GM18861 (cell line): ENCODE results near the gene GSK3A.
A peak's percentile ranks its signal among the peaks of the same experiment; 100 is the strongest.

Source experiments
- ATAC-seq: cut with Tn5 transposase; IDR thresholded peaks from one replicate; pipeline ENCODE4 v1.9.1; 2021; ENCODE audit not compliant: unreplicated experiment

GSK3A gene

DNA sequence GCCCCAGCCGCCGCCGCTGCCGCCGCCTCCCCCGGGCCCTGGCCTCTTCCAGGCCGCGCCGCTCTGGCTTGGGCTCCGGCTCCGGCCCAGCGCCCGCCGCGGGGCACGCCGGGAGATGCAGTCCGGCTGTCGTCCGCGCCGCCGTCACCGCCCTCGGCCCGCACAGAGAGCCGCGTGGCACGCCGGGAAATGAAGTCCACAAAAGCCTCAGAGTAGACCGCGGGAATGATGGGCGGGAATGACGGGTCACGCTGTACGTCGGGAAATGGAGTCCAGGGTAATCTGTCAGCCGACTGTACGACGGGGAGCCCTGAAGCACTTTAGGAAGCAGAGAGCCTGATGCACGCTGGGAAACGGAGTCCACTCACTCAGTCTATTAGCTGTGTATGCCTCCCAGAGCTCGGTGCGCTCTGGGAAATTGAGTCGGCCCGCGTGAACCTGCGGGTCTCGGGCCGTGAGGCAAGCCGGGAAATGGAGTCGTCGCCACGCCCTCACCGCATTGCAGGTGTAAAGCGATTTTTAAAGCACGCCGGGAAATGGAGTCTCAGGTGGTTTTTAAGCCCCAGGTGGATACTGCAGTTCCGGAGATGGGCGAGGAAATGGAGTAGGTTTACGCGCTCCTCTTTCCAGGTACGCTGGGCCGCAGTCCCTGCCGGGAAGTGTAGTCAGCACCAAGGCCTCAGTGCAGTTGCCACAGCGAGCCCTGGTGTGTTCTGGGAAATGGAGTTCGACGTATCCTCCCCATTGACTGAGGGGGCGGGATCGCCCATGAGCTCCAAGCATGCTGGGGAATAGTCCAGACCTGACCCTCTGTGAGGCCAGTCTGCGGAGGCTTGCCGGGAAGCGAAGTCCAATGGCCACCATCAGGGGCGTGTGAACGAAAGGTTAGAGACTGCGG is at the start of gene GSK3A:
TSS of gene GSK3A (minus strand) at position 91 of the 898 bp plus-strand sequence. CDS start 137 bp downstream, outside the sequence.
- peak; percentile 58 for ATAC-seq

DNA sequence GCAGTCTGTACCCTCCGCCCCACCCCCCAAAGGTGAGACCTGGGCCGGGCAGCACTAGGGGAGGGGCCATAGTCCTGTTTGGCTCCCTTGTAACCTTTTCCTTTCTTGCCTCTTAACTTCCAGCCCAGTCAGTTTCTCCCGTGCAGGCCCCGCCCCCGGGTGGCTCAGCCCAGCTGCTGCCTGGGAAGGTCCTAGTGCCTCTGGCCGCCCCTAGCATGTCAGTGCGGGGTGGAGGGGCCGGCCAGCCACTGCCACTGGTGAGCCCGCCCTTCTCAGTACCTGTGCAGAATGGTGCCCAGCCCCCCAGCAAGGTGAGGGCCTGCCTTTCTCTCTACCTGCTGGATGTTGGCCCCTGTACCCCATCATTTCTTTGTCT is 49.0 kb upstream of the GSK3A start:
- no peak for ATAC-seq

DNA sequence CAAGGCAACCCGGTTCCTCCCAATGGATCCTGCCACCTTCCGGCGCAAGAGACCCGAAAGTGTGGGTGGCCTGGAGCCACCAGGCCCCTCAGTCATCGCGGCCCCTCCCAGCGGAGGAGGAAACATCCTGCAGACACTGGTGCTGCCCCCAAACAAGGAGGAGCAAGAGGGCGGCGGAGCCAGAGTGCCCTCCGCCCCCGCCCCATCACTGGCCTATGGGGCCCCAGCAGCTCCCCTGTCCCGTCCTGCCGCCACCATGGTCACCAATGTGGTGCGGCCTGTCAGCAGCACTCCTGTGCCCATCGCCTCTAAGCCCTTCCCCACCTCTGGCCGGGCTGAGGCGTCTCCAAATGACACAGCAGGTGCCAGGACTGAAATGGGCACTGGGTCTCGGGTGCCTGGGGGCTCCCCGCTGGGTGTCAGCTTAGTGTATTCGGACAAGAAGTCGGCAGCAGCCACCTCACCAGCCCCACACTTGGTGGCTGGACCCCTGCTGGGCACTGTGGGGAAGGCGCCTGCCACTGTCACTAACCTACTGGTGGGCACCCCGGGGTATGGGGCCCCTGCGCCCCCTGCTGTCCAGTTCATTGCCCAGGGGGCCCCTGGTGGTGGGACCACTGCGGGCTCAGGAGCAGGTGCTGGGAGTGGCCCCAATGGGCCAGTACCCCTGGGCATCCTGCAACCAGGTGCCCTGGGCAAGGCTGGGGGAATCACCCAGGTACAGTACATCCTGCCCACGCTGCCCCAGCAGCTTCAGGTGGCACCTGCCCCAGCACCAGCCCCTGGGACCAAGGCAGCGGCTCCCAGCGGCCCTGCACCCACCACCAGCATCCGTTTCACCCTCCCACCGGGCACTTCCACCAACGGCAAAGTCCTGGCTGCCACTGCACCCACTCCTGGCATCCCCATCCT is 48.4 kb upstream of the GSK3A start:
- ATAC-seq = no peak

DNA sequence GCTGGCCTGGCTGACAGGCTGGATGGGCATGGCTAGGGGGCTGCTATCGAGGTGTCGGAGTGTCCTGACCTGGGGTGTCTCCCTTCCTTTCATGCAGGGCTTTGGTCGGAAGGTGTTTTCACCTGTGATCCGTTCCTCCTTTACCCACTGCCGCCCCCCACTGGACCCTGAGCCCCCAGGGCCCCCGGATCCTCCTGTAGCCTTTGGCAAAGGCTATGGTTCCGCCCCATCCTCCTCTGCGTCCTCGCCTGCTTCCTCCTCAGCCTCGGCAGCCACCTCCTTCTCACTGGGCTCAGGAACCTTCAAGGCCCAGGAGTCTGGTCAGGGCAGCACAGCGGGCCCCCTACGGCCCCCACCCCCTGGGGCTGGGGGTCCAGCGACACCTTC is 47.7 kb upstream of the GSK3A start:
- no peak for ATAC-seq

DNA sequence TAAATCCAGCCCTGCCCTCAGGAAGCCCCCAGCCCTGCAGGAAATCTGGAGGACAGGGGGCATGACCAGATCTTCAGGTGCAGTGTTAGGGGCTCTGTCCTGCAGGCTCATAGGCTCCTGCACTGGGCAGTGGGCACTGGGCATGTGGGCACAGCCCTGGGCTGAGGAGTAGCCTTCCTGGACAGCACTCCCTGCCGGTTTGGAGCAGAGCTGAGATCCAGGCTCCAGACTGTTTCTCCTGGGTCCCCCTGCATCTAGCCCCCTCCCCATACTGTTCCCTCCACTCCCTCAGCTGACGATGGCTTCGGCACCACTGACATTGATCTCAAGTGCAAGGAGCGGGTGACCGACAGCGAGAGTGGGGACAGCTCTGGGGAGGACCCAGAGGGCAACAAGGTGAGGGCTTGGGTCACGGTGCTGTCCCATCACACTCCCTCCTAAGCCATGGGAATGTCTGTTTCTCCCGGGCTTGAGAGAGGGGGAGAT is 47.2 kb upstream of the GSK3A start:
- no peak for ATAC-seq

DNA sequence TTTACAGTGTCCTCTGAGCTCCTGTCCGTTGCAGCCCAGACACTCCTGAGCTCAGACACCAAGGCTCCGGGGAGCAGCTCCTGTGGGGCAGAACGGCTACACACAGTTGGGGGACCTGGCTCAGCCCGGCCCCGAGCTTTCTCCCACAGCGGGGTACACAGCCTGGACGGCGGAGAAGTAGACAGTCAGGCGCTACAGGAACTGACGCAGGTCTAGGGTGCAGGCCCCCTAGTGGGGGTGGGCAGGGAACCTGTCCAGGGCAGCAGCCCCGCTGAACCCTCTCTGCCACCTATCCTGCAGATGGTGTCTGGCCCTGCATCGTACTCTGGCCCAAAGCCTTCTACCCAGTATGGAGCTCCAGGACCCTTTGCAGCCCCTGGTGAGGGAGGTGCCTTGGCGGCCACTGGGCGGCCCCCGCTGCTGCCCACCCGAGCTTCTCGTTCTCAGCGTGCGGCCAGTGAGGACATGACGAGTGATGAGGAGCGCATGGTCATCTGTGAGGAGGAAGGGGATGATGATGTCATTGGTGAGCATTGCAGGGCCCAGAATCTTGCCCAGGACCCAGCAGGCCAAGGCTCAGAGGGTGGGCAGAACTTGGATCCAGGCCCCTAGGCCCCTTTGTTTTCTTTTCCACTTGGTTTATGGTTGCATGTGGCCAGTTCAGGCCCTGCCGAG is 46.6 kb upstream of the GSK3A start:
- no peak for ATAC-seq

DNA sequence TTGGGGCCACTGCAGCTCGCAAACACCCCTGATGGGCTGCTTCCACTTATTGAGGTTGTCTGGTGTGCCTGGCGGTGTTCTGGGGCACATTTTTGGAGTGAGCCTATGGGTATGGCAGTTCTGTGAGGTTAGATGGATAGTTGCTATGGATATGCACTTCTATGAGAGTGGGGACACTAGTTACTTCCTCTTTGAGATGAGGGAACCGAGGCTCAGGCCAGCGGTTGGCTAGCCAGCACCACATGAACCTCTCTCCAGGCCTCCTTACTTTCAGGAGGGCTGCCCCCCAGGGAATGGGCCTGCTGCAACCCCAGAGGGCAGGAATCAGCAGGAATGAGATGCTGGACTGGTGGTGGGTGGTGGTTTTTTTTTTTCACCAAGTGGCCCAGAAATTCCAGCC is 46.0 kb upstream of the GSK3A start:
- ATAC-seq = no peak

DNA sequence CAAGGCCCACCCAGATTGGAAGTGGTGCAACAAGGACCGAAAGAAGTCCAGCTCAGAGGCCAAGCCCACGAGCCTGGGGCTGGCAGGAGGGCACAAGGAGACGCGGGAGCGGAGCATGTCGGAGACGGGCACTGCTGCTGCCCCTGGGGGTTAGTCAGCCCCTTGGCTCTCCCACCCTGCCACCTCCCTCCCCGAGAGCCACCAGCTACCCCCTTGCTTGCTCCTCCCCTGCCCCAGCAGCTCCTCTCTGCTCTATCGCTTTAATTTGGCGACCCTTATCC is 45.4 kb upstream of the GSK3A start:
- no peak for ATAC-seq

DNA sequence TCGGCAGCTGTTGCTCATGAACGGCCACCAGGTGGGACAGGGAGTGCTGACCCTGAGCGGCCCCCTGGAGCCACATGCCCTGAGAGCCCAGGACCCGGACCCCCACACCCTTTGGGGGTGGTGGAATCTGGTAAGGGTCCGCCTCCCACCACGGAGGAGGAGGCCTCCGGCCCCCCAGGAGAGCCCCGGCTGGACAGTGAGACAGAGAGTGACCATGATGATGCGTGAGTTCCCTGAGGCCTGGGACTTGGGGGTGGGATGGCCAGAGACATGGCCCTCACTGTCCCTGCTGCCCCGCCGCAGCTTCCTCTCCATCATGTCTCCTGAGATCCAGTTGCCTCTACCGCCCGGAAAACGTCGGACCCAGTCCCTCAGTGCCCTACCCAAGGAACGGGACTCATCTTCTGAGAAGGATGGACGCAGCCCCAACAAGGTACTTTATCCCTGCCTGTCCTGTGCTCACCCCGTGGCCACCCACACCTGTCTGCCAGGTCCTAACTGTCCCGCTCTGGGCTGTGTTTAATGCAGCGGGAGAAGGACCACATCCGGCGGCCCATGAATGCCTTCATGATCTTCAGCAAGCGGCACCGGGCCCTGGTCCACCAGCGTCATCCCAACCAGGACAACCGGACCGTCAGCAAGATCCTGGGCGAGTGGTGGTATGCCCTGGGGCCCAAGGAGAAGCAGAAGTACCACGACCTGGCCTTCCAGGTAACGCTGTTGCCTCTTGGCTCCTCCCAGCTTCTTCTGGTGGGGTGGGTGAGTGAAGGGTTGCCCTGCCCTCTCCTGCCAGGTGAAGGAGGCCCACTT is 44.8 kb upstream of the GSK3A start:
- ATAC-seq = no peak

DNA sequence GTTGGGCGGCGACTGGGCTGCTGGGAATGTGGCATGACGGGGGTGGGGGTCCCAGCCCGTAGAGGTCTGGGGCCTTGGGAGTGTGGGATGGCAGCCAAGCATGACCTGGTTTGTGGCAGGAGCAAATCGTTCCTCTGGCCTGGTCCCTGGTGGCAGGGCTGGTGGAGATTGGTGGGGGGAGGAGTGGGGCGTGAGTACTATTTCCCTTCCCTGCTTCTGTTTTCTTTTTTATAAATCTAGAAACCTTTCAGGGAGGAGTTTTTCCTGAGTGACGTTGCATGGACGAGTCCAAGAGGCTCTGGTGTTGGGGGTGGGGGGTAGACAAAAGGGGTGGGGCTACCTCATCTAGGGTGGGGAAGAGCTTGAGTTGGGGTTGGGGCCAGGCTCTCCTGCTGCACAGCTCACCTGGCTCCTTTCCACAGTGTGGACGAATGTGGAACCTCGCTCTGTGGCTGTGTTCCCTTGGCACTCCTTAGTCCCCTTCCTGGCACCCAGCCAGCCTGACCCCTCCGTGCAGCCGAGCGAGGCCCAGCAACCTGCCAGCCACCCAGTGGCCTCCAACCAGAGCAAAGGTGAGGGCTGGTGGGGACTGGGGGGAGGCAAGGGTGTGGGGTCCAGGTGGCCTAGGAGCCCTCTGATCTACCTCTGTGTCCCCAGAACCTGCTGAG is 44.1 kb upstream of the GSK3A start:
- ATAC-seq = no peak

DNA sequence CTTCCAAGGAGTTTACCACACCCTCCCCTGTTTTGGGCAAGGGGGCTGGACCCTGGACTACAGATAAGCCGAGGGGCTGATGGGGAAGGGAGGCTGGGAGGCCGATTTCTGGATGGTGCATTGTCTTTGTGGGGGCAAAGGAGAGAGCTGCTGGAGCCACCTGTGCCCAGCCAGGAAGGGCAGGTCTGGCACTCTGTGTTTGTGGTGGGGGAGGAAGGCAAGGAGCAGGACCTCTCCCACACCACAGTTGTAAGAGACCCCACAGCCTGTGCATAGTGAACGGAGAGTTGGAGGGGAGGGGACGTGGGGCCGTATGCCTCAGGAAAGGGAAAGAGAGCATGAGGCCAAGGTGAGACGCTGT is 43.6 kb upstream of the GSK3A start:
- ATAC-seq = no peak

DNA sequence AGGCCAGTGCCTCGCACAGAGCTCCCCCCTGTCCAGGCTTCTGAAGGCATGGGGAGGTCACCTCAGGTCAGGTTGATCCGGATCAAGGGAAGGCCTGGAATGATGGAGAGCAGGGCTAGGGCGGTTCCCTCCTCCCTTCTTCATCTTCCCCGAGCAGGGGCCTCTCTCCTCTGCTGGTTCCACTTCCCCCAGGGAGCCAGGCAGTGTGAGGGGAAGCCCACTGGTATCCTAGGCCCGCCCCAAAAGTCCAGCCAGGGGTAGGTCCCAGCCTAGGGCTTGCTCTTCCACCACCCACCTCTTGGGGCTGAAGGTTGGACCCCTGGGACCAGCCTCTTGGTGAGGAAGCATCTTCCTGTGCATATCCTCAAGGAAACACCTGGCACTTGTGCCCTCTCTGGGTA is 43.1 kb upstream of the GSK3A start:
- no peak for ATAC-seq

DNA sequence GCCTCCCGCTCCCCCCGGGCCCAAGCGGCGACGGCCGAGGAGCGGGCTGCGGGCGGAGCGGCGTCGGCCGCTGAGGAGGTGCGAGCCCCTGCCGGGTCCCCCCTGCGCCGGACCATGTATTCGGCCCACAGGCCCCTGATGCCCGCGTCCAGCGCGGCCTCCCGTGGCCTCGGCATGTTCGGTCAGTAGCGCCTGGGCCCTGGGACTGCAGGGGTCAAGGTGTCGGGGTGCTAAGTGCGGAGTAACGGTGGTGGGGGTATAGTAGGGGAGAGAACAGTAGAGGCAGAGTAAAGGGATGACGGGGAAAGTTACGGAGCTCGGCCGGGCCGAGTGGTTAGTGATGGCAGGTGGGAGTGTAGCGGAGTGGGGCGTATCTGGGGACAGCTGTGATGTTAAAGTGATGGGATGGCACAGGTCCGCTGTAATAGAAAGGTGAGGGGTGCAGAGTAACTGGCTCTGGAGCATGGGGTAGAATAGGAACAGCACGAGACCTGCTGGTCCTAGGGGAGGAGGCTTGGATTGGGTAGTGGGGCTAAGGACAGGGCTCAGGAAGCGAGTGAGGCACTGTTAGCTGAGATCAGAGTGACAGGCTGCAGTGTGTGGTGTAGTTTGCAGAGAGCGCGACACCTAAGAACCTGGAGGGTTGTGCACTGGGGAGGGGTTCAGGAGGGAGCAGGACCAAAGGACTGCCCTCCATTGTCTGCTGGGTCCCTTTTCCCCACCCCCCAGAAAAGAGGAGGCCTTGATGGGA is 42.4 kb upstream of the GSK3A start:
- ATAC-seq = no peak

DNA sequence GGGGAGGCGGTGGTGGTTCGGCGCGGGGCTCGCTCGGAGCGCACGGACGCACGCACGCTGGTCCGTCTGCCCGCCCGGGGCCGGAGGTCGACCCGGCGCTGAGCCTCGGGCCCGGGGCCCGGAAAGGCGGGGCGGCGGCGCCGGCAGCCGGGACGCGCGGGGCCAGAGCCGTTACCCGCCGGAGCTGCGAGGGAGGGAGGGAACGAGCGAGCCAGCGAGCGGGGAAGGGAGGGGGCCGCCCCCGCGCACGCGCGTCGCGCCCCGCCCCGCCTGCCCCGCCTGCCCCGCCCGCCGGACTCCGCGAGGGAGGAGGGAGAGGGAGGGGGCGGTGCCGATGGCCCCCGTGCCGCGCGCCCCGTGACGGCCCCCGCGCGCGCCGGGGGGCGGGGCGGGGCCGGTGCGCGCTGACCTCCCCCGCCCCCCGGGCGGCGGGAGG is 41.7 kb upstream of the GSK3A start:
- peak; percentile 17 for ATAC-seq

DNA sequence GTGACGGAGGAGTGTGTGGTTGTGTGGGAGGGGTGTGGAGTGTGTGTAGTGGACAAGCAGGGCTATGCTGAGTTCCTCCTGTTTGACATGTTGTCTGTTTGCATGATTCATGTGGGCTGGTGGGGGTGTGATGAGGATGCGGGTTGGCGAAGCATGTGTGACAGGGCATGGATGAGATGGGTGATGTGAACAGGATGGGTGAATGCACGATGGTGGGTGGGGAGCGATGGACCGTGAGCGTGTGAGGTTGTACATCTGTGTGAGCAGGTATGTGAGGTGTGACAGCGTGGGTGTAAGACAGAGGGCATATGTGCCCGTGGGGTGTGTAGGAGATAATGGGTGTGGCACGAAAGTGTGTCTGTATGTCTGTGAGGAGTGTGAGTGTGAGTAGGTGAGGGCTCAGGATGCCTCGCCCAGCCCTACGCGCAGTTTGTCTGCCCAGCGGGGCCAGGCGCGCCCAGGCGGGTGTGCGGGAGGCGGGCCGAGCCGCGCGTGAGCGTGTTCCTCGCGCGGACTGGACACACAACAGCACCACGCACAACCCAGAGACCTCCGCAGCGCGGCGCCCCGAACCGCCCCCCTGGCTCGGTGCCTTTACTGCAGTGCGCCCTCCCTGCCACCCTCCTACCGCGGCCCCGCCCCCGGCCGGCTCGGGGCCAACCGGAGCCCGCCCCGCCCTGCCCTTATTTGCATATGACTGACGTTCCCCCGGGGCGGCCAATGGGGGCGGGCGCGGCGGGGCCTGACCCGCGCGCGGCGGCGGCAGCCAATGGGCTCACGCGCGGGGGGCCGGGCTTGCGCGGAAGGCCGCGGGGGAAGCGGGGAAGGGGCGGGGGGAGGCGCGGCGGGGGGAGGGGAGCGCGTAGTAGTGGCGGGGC is 41.0 kb upstream of the GSK3A start:
- peak; percentile 45 for ATAC-seq

DNA sequence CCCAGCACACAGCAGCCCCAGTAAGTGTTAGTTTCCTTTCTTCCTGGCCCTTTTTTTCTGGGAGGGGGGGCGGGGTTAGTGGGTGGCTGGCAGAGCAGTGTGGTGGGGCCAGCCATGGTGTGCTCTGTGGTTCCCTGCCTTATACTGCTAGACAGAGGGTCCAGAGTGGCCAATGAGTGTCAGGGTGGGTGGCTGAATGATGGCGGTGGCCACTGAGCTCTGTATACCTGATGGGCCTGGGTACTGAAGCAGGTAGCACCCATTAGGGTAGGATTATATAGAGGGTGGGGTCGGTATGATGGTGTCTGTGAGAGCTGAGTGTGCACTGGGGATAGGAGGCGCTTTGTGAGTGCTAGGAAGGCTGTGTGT is 40.4 kb upstream of the GSK3A start:
- ATAC-seq = no peak

DNA sequence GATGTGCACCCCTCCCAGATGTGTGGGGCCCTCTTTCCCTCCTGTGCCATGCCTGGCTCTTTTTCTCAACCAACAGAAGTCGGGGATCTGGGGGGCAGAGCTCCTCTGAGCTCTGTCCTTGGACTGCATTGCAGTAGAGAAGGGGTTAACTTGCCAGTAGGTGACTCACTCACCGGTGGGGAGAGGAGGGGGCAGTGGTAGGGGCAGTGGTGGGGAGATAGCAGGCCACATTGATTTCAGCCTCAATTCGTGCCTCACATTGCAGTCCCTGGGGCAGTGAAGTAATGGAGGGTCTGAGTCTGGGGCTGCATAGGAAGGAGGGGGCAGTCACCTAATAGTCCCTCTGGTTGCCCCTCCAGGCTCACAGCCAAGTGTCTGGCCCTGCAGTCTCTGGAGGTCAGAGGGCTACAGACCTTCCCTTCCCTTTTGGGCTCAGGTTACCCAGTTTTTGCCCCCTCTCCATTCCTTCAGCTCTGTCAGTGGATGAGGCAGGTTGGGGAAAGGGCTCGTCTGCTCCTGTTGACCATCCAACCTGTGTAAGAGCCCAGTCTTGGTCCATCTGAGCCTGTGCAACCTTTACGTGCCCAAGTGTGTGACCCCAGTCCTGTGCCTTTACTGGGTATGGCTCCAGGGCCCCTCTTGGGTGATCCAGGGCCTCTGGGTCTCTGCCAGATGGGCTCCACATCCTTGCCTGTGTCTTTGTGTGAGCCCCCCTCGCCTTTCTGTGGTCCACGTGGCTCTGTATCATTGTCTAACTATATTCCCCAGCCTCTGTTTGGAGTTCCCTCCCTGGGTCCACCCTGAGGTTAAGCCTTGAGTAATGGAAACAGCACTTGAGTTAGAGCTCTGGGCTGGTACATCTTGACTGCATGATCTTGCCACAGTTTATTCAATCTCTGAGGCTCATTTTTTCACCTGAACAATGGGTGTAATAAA is 39.7 kb upstream of the GSK3A start:
- ATAC-seq = no peak
